Endometrial microvascular endothelial cells (primary cell): Measurements from ENCODE around the gene HTR2C. TPM values are rescaled to one million over a fixed set of nuclear protein-coding genes. Genes with fewer than 3 reads are reported as not detected.
"Not testable (repeated sequence)": the region's sequence is repeated elsewhere in the genome, so short reads cannot be mapped to it uniquely, and the experiment has no call there.

Experiments used
- in situ Hi-C: cut with HindIII; loops from 2 replicates; pipeline ENCODE4 v1.10.0; 2017; ENCODE audit warnings: low sequenced_read_pairs, low pct_unique_long_range_greater_than_20kb; ENCODE audit errors: inconsistent ontology term
- total RNA-seq: library from RNA; depleted of rRNA; stranded (reverse); fragments of >200 nt; gene quantifications from one replicate; pipeline ENCODE4 v1.2.3, GENCODE V29; 2015; ENCODE audit errors: inconsistent ontology term

The HTR2C gene
- total RNA-seq, 1 donor from 2014 or later: not detected

- in situ Hi-C loops: no loop called here
Measured at GRCh38 chrX:114930227-114930626, 346.3 kb downstream of the HTR2C start.

DNA sequence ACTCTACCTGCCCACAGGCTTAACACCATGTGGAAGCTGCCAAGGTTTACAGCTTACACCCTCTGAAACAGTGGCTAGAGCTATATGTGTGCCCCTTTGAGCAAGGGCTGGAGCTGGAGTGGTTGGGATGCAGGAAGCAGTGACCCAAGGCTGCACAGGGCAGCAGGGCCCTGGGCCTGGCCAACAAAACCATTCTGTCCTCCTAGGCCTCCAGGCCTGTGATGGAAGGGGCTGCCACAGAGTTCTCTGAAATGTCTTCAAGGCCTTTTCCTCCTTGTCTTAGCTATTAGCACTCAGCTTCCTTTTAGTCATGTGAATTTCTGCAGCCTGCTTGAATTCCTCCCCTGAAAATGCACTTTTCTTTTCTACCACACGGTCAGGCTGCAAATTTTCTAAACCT is 348.7 kb downstream of the HTR2C start:
- in situ Hi-C loops: no loop called here

DNA sequence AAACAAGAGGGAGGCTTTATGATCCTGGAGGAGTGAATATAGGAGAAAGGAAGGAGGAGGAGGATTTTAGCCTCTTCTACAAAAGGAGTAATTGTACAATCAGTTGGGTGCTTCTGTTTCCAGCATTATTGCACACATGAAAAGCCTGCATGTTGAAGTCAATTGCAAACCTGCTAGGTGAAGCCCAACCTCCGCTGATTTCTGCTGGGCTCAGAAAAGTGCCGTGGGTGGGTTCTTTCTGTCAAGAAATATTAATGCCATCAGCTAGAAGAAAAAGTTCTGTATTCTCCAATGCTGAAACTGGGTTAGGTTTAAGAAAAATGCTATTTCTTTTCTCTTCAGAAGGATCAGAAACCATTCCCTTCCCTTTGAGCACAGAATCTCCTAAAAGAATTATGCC is 349.4 kb downstream of the HTR2C start:
- in situ Hi-C loops: not testable (repeated sequence)

GRCh38 chrX:114937090-114937489 is 353.2 kb downstream of the HTR2C start:
- in situ Hi-C loops: not testable (repeated sequence)

- in situ Hi-C loops: no loop called here
Measured at GRCh38 chrX:114952696-114953095, 368.8 kb downstream of the HTR2C start.
